WTC11 (cell line): ENCODE results near the gene GRIN3B. TPM values are rescaled to one million over a fixed set of nuclear protein-coding genes. Genes with fewer than 3 reads are reported as not detected.
"Not testable (repeated sequence)": the region's sequence is repeated elsewhere in the genome, so short reads cannot be mapped to it uniquely, and the experiment has no call there.

Experiments
- ATAC-seq: fragments of 200-7000 bp; cut with Tn5 transposase; 2 replicates; pipeline ENCODE4 v1.10.0; 2021; ENCODE audit warnings: mild to moderate bottlenecking, moderate library complexity
- CTCF ChIA-PET: fragments of 300-600 bp; sonication (Branson Sonifier 250); formaldehyde crosslinking; loops from one replicate; lab custom pipeline; 2021; ENCODE audit warnings: antibody characterized with exemption; lab: Charles Lee
- POLR2A ChIA-PET: fragments of 350-600 bp; sonication (Branson Sonifier 250); formaldehyde crosslinking; loops from one replicate; lab custom pipeline; 2021; ENCODE audit warnings: antibody characterized with exemption; lab: Charles Lee
- DNase-seq: peaks from one replicate; pipeline ENCODE4 v3.0.0; 2021; ENCODE audit warnings: low spot score
- H3K27ac Mint-ChIP-seq: 2 replicates; pipeline ENCODE4 v1.8.0; 2021; ENCODE audit warnings: mixed read lengths
- H3K27me3 Mint-ChIP-seq: 2 replicates; pipeline ENCODE4 v1.8.0; 2021; ENCODE audit warnings: low read depth, mild to moderate bottlenecking, moderate library complexity, mixed read lengths
- H3K36me3 Mint-ChIP-seq: 2 replicates; pipeline ENCODE4 v1.8.0; 2021; ENCODE audit warnings: mixed read lengths
- H3K4me1 Mint-ChIP-seq: 2 replicates; pipeline ENCODE4 v1.8.0; 2022; ENCODE audit warnings: mixed read lengths
- H3K4me3 Mint-ChIP-seq: 2 replicates; pipeline ENCODE4 v1.8.0; 2021; ENCODE audit warnings: mild to moderate bottlenecking, moderate library complexity, mixed read lengths
- H3K9me3 Mint-ChIP-seq: 2 replicates; pipeline ENCODE4 v1.8.0; 2021; ENCODE audit warnings: mixed read lengths
- ESRRA ChIP-seq: sonication (generic); formaldehyde crosslinking; IDR thresholded peaks from 2 replicates; pipeline ENCODE4 v1.8.1; 2022; ENCODE audit warnings: mild to moderate bottlenecking, missing genetic modification reagents, borderline replicate concordance
- ETV6 ChIP-seq: sonication (generic); formaldehyde crosslinking; IDR thresholded peaks from 2 replicates; pipeline ENCODE4 v1.8.1; 2022; ENCODE audit warnings: mild to moderate bottlenecking, missing genetic modification reagents
- FOXP1 ChIP-seq: sonication (generic); formaldehyde crosslinking; IDR thresholded peaks from 2 replicates; pipeline ENCODE4 v1.8.0; 2022; ENCODE audit warnings: missing genetic modification reagents, mild to moderate bottlenecking, moderate library complexity, borderline replicate concordance
- GABPB1 ChIP-seq: sonication (generic); formaldehyde crosslinking; IDR thresholded peaks from 2 replicates; pipeline ENCODE4 v1.8.1; 2023; ENCODE audit warnings: mild to moderate bottlenecking, missing genetic modification reagents
- GTF2I ChIP-seq: fragments of 250-450 bp; sonication (Bioruptor Pico); conservative IDR thresholded peaks from 2 replicates; pipeline ENCODE4 v1.4.0; 2021; ENCODE audit warnings: mild to moderate bottlenecking
- NFYB ChIP-seq: sonication (generic); formaldehyde crosslinking; conservative IDR thresholded peaks from 2 replicates; pipeline ENCODE4 v1.8.0; 2022; ENCODE audit warnings: low read depth, missing genetic modification reagents
- PRRX2 ChIP-seq: fragments of 250-450 bp; sonication (Bioruptor Pico); IDR thresholded peaks from 2 replicates; pipeline ENCODE4 v1.8.0; 2021; ENCODE audit warnings: mild to moderate bottlenecking
- RELA ChIP-seq: sonication (generic); formaldehyde crosslinking; IDR thresholded peaks from 2 replicates; pipeline ENCODE4 v1.8.1; 2022; ENCODE audit warnings: missing genetic modification reagents, mild to moderate bottlenecking, borderline replicate concordance
- ZNF121 ChIP-seq: sonication (generic); formaldehyde crosslinking; IDR thresholded peaks from 2 replicates; pipeline ENCODE4 v1.8.0; 2023; ENCODE audit warnings: missing genetic modification reagents
- ZNF512 ChIP-seq: sonication (generic); formaldehyde crosslinking; IDR thresholded peaks from 2 replicates; pipeline ENCODE4 v1.8.1; 2022; ENCODE audit warnings: missing genetic modification reagents, borderline replicate concordance
- ZNF532 ChIP-seq: fragments of 250-450 bp; sonication (Bioruptor Pico); IDR thresholded peaks from 2 replicates; pipeline ENCODE4 v1.9.0; 2021; ENCODE audit warnings: mild to moderate bottlenecking, borderline replicate concordance
- total RNA-seq: library from RNA; stranded (reverse); gene quantifications from 3 replicates; pipeline ENCODE4 v1.2.3, GENCODE V29; 2021
- TF ChIP-seq, protein P1 (sequence below): sonication (generic); formaldehyde crosslinking; conservative IDR thresholded peaks from 2 replicates; pipeline ENCODE4 v1.8.1; 2022; ENCODE audit warnings: mild to moderate bottlenecking, missing genetic modification reagents
- TF ChIP-seq, protein P2 (sequence below): fragments of 250-450 bp; sonication (Bioruptor Pico); conservative IDR thresholded peaks from 2 replicates; pipeline ENCODE4 v1.9.0; 2021; ENCODE audit warnings: mild to moderate bottlenecking

The GRIN3B gene
- total RNA-seq, 1 experiment from 2014 or later, result 1.9 TPM

- DNase-seq, result peak; percentile 45
- Mint-ChIP-seq H3K4me3 (no peak overlapping the region), H3K4me1 (peaks cover 35% of the 10 kb centered on the region)
These were observed 43.3 kb upstream of the GRIN3B start for GRCh38 chr19:956766-957440.

DNA sequence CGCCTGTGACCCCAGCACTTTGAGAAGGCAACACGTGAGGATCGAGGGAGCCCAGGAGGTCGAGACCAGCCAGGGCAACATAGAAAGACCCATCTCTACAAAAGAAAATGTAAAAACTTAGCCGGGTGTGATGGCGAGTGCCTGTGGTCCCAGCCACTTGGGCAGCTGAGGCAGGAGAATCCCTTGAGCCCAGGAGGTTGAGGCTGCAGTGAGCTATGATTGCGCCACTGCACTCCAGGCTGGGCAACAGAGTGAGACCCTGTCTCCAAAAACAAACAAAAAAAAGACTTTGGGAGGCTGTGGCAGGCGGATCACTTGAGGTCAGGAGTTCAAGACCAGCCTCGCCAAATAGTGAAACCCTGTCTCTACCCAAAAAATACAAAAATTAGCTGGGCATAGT, 42.6 kb upstream of the GRIN3B start:
- peaks cover 35% of the 10 kb centered on the region for H3K4me1 Mint-ChIP-seq
- DNase-seq, H3K9me3 Mint-ChIP-seq, ATAC-seq, H3K27me3 Mint-ChIP-seq, H3K4me3 Mint-ChIP-seq, H3K36me3 Mint-ChIP-seq, POLR2A ChIA-PET: not testable (repeated sequence)
- peak overlapping the region; percentile 76 for H3K27ac Mint-ChIP-seq
- peak; percentile 87 for TF ChIP-seq ZNF121 (CRISPR knock-in tag)
- CTCF ChIA-PET, result interaction anchor here (1.2 to 2.0 kb wide), 3 partner anchors 13 to 287 kb away, joined by 3 to 11 read pairs (median 6); no protein-coding TSS in a partner anchor

More at GRCh38 chr19:956766-957440, 43.3 kb upstream of the GRIN3B start:
- POLR2A ChIA-PET, result no interaction called here
- TF ChIP-seq NFYB (CRISPR knock-in tag) (no peak), ETV6 (CRISPR knock-in tag) (no peak), ZNF121 (CRISPR knock-in tag) (peak; percentile 31; the same call in 1 of the 2 replicates), GTF2I (CRISPR knock-in tag) (peak; percentile 67; the same call in 1 of the 2 replicates), ZNF532 (CRISPR knock-in tag) (no peak), ZNF512 (no peak)
- Mint-ChIP-seq H3K27me3 (no peaks in the 10 kb centered on the region), H3K9me3 (no peaks in the 10 kb centered on the region), H3K27ac (peak overlapping the region; percentile 90), H3K36me3 (peaks cover 2% of the 10 kb centered on the region; the same call in 1 of the 2 replicates)
- CTCF ChIA-PET, result interaction anchor here (0.6 to 2.0 kb wide), 9 partner anchors 10 to 314 kb away, joined by 3 to 11 read pairs (median 3); no protein-coding TSS in a partner anchor
- ATAC-seq, result no peak

DNA sequence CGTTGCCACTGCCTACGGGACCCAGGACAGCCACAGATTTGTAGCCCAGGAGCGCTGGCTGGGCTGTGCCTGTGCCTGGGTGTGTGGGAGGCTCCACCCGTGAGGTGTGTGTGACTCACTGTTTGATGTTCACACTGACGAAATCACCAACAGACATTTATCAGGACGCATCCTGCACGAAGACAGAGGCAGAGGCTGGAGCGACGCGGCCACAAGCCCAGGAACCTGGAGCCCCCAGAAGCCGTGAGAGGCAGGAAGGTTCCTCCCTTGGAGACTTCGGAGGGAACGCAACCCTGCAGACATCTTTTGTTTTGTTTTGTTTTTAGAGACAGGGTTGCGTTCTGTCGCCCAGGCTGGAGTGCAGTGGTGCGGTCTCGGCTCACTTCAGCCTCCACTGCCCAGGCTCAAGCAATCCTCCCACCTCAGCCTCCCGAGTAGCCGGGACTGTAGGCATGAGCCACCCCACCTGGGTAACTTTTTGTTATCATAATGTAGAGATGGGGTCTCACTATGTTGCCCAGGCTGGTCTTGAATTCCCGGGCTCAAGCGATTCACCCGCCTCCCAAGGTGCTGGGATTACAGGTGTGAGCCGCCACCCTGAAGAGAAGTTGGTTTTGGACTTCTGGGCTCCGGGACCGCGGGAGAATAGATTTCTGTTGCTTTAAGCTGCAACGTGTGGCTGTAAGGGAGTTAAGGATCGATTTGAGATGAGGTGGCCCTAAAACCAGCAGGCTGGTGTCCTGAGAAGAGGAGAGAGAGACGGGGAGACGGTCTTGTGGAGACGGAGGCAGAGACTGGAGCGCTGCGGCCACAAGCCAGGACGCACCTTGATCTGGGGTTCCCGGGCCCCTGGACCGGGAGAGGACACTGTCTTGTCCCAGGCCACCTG, 41.0 kb upstream of the GRIN3B start:
- Mint-ChIP-seq H3K9me3 (no peaks in the 10 kb centered on the region), H3K4me1 (peaks cover 31% of the 10 kb centered on the region), H3K27me3 (no peaks in the 10 kb centered on the region), H3K27ac (peak overlapping the region; percentile 95), H3K36me3 (peaks cover 12% of the 10 kb centered on the region), H3K4me3 (no peak overlapping the region)
- ChIA-PET CTCF (interaction anchor here (0.6 to 1.4 kb wide), 17 partner anchors 10 to 121 kb away, joined by 3 to 13 read pairs (median 3); partner anchors contain the start of genes ABCA7, ARHGAP45 and WDR18), POLR2A (no interaction called here)
- DNase-seq (no peak), ATAC-seq (no peak)
- peak; percentile 82 for TF ChIP-seq ZNF121 (CRISPR knock-in tag)
- TF ChIP-seq, protein P1, sequence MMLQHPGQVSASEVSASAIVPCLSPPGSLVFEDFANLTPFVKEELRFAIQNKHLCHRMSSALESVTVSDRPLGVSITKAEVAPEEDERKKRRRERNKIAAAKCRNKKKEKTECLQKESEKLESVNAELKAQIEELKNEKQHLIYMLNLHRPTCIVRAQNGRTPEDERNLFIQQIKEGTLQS (CRISPR knock-in tag), result no peak
- TF ChIP-seq, protein P2, sequence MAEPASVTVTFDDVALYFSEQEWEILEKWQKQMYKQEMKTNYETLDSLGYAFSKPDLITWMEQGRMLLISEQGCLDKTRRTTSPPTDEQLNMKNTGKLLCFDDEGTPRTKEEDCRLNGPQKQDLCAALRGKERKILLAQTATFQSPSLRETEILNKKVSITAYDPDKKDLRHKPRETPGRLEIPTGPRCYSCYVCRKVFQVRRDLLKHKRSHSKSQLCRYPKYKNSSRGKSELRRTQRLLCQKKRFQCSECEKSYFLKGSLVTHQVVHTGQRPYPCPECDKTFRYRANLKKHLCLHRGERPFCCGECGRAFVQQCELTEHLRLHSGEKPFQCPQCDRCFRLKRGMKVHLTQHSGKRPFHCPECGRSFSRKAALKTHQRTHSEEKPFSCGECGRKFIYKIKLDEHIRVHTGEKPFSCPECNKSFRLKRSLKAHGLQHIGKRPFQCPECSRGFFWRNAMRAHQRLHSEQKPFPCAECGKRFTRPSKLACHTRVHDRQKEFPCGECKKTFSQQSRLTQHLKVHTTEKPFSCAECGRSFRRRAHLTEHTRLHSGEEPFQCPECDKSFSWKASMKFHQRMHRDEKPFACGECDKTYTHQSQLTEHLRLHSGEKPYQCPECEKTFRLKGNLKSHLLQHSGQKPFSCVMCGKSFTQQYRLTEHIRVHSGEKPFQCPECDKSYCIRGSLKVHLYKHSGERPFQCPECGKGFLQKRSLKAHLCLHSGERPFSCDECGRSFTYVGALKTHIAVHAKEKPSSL (CRISPR knock-in tag), result no peak
- TF ChIP-seq ETV6 (CRISPR knock-in tag), result no peak
- peak; percentile 54; the same call in 1 of the 2 replicates for TF ChIP-seq GABPB1
- TF ChIP-seq ZNF532 (CRISPR knock-in tag), result no peak
- no peak for TF ChIP-seq FOXP1
- TF ChIP-seq PRRX2 (CRISPR knock-in tag), result no peak
- no peak for TF ChIP-seq ESRRA (CRISPR knock-in tag)
- TF ChIP-seq RELA (CRISPR knock-in tag), result no peak
